ENCODE data around the gene RELN.

Gene RELN

DNA sequence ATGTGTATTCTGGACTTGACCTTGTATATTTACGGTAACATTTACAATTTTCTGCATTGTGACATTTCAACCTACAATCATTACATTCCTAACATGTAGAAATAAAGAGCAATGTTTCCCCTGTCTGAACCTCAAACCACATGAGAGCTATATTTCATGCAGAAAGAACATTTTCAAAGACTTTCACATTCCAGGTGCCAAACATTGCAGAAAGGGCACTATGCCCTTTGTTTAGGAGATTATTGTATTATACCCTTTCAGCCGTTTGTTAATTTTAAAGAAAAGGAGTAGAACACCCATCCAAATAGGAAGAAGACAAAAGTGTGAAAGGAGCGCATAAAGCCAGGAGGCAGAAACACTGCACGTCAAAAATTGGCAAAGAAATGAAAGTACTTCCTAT, 260.4 kb downstream of the RELN start:
- Histone ChIP-seq H3K27ac (ENCODE audit: low read depth, low read length) (no peak overlapping the region), H3K9ac (ENCODE audit: low read length) (no peak overlapping the region)

GRCh38 chr7:103727982-103728610, 261.4 kb downstream of the RELN start:
- Histone ChIP-seq H3K4me3 (ENCODE audit: low read length) (no peak overlapping the region), H3K27me3 (ENCODE audit: control insufficient read depth, insufficient read depth, low read length) (no peaks in the 10 kb centered on the region), H3K36me3 (ENCODE audit: control insufficient read depth, insufficient read depth, low read length) (no peaks in the 10 kb centered on the region), H3K9ac (ENCODE audit: low read length) (no peak overlapping the region), H3K4me1 (ENCODE audit: control insufficient read depth, insufficient read depth, low read length) (no peaks in the 10 kb centered on the region), H3K27ac (ENCODE audit: low read depth, low read length) (no peak overlapping the region)

More for the DNA sequence above, 260.4 kb downstream of the RELN start:
- H3K36me3 ChIP-seq (ENCODE audit: control insufficient read depth, insufficient read depth, low read length): no peaks in the 10 kb centered on the region
- no peaks in the 10 kb centered on the region for H3K27me3 ChIP-seq (ENCODE audit: control insufficient read depth, insufficient read depth, low read length)
- no peaks in the 10 kb centered on the region for H3K4me1 ChIP-seq (ENCODE audit: control insufficient read depth, insufficient read depth, low read length)
- H3K4me3 ChIP-seq (ENCODE audit: low read length): no peak overlapping the region

- Histone ChIP-seq H3K27ac (ENCODE audit: low read depth, low read length) (no peak overlapping the region), H3K4me3 (ENCODE audit: low read length) (no peak overlapping the region), H3K4me1 (ENCODE audit: control insufficient read depth, insufficient read depth, low read length) (no peaks in the 10 kb centered on the region), H3K36me3 (ENCODE audit: control insufficient read depth, insufficient read depth, low read length) (no peaks in the 10 kb centered on the region), H3K9ac (ENCODE audit: low read length) (no peak overlapping the region), H3K27me3 (ENCODE audit: control insufficient read depth, insufficient read depth, low read length) (no peaks in the 10 kb centered on the region)
These were observed 270.4 kb downstream of the RELN start for GRCh38 chr7:103719070-103719469.

GRCh38 chr7:103718482-103719061, 270.9 kb downstream of the RELN start:
- Histone ChIP-seq H3K27ac (ENCODE audit: low read depth, low read length) (no peak overlapping the region), H3K27me3 (ENCODE audit: control insufficient read depth, insufficient read depth, low read length) (no peaks in the 10 kb centered on the region), H3K36me3 (ENCODE audit: control insufficient read depth, insufficient read depth, low read length) (no peaks in the 10 kb centered on the region), H3K4me1 (ENCODE audit: control insufficient read depth, insufficient read depth, low read length) (no peaks in the 10 kb centered on the region), H3K4me3 (ENCODE audit: low read length) (no peak overlapping the region), H3K9ac (ENCODE audit: low read length) (no peak overlapping the region)

GRCh38 chr7:103717574-103717973, 271.9 kb downstream of the RELN start:
- Histone ChIP-seq H3K27ac (ENCODE audit: low read depth, low read length) (no peak overlapping the region), H3K4me3 (ENCODE audit: low read length) (no peak overlapping the region), H3K27me3 (ENCODE audit: control insufficient read depth, insufficient read depth, low read length) (no peaks in the 10 kb centered on the region), H3K36me3 (ENCODE audit: control insufficient read depth, insufficient read depth, low read length) (no peaks in the 10 kb centered on the region), H3K9ac (ENCODE audit: low read length) (no peak overlapping the region), H3K4me1 (ENCODE audit: control insufficient read depth, insufficient read depth, low read length) (no peaks in the 10 kb centered on the region)

DNA sequence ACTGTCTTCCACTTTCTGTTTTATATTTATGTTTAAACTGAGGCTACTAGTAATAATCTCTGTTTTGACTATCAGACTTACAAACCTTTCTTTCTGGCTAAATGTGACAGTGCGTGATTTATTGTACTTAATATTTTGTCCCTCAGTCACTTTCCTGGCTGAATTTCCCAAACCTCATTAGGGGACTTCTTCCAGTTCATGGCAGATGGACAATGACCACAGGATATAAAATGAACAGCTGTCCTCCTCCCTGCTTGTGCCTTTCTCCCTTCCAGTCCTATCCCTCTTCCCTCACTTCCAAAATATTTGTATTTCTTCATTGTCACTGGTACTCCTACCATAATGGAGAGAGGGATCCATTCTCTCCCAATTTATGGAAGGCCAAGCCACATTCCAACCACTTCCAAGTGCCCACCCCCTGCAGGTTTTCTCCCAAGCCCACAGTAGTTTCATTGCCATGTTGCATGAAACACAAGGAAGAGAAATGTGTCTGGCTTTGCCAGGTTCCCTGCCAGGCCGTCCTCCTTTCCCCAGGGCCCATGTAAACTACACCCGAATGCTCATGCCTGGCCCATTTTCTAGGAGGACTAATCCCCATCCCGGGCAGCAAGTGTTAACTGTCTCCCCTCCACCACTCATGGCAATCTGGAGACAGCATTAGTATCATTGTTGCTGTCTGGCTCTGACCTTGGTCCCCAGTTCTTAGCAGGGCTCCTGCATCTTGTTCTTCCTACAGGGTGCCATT, 273.9 kb downstream of the RELN start:
- Histone ChIP-seq H3K27ac (ENCODE audit: low read depth, low read length) (no peak overlapping the region), H3K36me3 (ENCODE audit: control insufficient read depth, insufficient read depth, low read length) (no peaks in the 10 kb centered on the region), H3K4me3 (ENCODE audit: low read length) (no peak overlapping the region), H3K4me1 (ENCODE audit: control insufficient read depth, insufficient read depth, low read length) (no peaks in the 10 kb centered on the region), H3K9ac (ENCODE audit: low read length) (no peak overlapping the region), H3K27me3 (ENCODE audit: control insufficient read depth, insufficient read depth, low read length) (no peaks in the 10 kb centered on the region)

DNA sequence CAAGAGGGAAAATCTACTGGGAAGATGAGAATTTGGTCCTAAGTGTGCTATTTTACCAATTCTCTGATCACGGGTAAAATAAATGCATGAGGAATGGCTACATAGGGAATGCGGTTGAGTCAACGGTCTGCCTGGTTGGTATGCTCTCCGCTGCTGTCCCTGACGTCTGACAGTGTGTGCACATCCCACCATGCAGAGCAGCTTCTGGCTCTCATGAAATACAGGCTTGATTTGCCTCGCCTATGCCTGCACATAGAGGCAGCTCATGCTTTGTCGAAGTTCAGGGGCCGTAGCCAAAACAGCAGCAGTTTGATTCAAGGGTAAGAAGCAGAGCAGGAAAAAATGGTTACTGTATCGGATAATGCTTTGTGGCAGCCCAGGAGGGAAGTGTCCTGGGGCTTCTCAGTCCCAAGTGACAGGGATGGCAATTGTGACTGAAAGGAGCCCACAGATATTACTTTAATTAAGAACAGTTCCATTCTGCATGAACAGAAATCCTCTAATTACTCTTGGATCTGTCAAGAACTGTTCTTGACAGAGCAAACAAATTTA, 275.0 kb downstream of the RELN start:
- Histone ChIP-seq H3K9ac (ENCODE audit: low read length) (no peak overlapping the region), H3K27me3 (ENCODE audit: control insufficient read depth, insufficient read depth, low read length) (no peaks in the 10 kb centered on the region), H3K27ac (ENCODE audit: low read depth, low read length) (no peak overlapping the region), H3K4me1 (ENCODE audit: control insufficient read depth, insufficient read depth, low read length) (no peaks in the 10 kb centered on the region), H3K4me3 (ENCODE audit: low read length) (no peak overlapping the region), H3K36me3 (ENCODE audit: control insufficient read depth, insufficient read depth, low read length) (no peaks in the 10 kb centered on the region)

DNA sequence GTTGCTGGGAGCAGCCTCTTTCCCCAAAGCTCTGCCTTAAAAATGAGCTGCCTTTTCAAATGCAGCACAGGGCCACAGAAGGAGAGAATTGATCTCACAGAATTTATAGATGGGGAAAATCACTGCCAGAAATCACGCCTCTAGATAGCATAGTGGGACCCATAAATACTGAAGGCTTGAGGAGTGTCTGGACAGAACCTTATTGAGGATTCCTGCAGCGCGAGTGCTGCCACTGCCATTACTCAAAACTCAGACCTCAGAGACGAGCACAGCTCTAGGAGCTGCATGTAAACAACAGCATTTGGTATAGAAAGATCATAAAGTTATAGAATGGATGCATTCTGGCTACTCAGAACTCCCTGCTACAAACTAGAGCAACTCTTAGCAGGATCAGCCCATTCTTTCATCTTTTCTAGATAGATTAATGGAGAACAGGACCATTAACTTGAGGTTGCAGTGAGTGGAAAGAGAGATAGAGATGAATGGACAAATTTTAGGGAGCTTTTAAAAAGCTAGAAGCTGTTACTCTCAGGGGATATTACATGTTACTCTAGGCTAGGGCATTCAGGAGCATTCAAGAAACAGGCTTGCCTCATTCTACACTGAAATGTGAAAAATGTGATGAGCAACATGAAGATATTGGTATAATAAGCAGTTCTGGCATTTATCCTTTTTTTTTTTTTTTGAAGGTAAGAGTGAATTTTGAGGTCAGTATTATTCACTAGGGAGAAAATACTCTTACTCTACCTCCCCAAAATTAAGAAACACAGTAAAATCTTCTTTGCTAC, 276.3 kb downstream of the RELN start:
- Histone ChIP-seq H3K4me1 (ENCODE audit: control insufficient read depth, insufficient read depth, low read length) (no peaks in the 10 kb centered on the region), H3K36me3 (ENCODE audit: control insufficient read depth, insufficient read depth, low read length) (no peaks in the 10 kb centered on the region), H3K9ac (ENCODE audit: low read length) (no peak overlapping the region), H3K27ac (ENCODE audit: low read depth, low read length) (no peak overlapping the region), H3K4me3 (ENCODE audit: low read length) (no peak overlapping the region), H3K27me3 (ENCODE audit: control insufficient read depth, insufficient read depth, low read length) (no peaks in the 10 kb centered on the region)

DNA sequence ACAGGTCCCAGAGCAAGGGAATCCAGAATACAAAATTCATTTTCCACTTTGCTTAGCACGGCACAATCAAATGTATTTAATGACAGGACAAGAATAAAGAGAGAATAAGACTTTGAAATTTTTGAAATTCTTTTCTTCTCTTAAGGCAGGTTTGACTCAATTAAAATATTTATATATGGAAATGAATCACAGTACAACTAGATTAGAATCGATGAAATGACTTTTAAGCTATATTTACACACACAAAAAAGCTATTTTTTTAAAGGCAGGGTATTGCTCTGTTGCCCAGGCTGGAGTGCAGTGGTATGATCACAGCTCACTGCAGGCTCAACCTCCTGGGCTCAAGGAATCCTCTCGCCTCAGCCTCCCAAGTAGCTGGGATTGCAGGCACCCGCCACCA, 278.0 kb downstream of the RELN start:
- Histone ChIP-seq H3K4me3 (ENCODE audit: low read length) (no peak overlapping the region), H3K27me3 (ENCODE audit: control insufficient read depth, insufficient read depth, low read length) (no peaks in the 10 kb centered on the region), H3K27ac (ENCODE audit: low read depth, low read length) (no peak overlapping the region), H3K36me3 (ENCODE audit: control insufficient read depth, insufficient read depth, low read length) (no peaks in the 10 kb centered on the region), H3K4me1 (ENCODE audit: control insufficient read depth, insufficient read depth, low read length) (no peaks in the 10 kb centered on the region), H3K9ac (ENCODE audit: low read length) (no peak overlapping the region)

GRCh38 chr7:103710247-103710646, 279.2 kb downstream of the RELN start:
- H3K27me3 ChIP-seq (ENCODE audit: control insufficient read depth, insufficient read depth, low read length): no peaks in the 10 kb centered on the region
- no peaks in the 10 kb centered on the region for H3K36me3 ChIP-seq (ENCODE audit: control insufficient read depth, insufficient read depth, low read length)
- H3K4me1 ChIP-seq (ENCODE audit: control insufficient read depth, insufficient read depth, low read length): no peaks in the 10 kb centered on the region
- H3K4me3 ChIP-seq (ENCODE audit: low read length): no peak overlapping the region
- no peak overlapping the region for H3K27ac ChIP-seq (ENCODE audit: low read depth, low read length)
- H3K9ac ChIP-seq (ENCODE audit: low read length): no peak overlapping the region

DNA sequence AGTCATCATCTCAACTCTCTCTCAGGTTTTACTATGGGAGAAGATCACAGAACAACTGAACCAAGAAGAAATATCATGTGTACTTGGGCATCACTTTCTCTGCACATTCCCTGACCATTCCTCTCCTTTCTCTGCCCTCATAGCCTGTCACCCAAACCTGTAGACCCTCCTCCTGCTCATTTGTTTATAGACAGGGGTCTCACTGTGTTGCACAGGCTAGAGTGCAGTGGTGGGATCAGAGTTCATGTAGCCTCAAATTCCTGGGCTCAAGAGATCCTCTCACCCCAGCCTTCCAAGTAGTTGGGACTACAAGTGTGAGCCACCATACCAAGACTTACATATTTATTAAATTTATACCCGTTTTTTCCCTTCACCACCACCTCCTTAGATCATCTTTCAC, 282.7 kb downstream of the RELN start:
- H3K4me1 ChIP-seq (ENCODE audit: control insufficient read depth, insufficient read depth, low read length): no peaks in the 10 kb centered on the region
- H3K27me3 ChIP-seq (ENCODE audit: control insufficient read depth, insufficient read depth, low read length): no peaks in the 10 kb centered on the region
- no peak overlapping the region for H3K9ac ChIP-seq (ENCODE audit: low read length)
- no peak overlapping the region for H3K4me3 ChIP-seq (ENCODE audit: low read length)
- H3K36me3 ChIP-seq (ENCODE audit: control insufficient read depth, insufficient read depth, low read length): no peaks in the 10 kb centered on the region
- H3K27ac ChIP-seq (ENCODE audit: low read depth, low read length): no peak overlapping the region

- H3K4me3 ChIP-seq (ENCODE audit: low read length): no peak overlapping the region
- H3K27ac ChIP-seq (ENCODE audit: low read depth, low read length): no peak overlapping the region
- no peaks in the 10 kb centered on the region for H3K27me3 ChIP-seq (ENCODE audit: control insufficient read depth, insufficient read depth, low read length)
These were observed 283.9 kb downstream of the RELN start for GRCh38 chr7:103705542-103705941.

More at GRCh38 chr7:103705542-103705941, 283.9 kb downstream of the RELN start:
- Histone ChIP-seq H3K9ac (ENCODE audit: low read length) (no peak overlapping the region), H3K36me3 (ENCODE audit: control insufficient read depth, insufficient read depth, low read length) (no peaks in the 10 kb centered on the region), H3K4me1 (ENCODE audit: control insufficient read depth, insufficient read depth, low read length) (no peaks in the 10 kb centered on the region)

All from rectal smooth muscle tissue (tissue), 1 donor.